GM19351 (cell line): ENCODE measurements around the gene NPY4R.
A peak's percentile ranks its signal among the peaks of the same experiment; 100 is the strongest.
"Not testable (repeated sequence)": the region's sequence is repeated elsewhere in the genome, so short reads cannot be mapped to it uniquely, and the experiment has no call there.

ENCODE experiments used
- ATAC-seq: cut with Tn5 transposase; IDR thresholded peaks from one replicate; pipeline ENCODE4 v1.9.1; 2021; ENCODE audit warnings: mild to moderate bottlenecking, moderate library complexity; ENCODE audit not compliant: unreplicated experiment

NPY4R gene, protein sequence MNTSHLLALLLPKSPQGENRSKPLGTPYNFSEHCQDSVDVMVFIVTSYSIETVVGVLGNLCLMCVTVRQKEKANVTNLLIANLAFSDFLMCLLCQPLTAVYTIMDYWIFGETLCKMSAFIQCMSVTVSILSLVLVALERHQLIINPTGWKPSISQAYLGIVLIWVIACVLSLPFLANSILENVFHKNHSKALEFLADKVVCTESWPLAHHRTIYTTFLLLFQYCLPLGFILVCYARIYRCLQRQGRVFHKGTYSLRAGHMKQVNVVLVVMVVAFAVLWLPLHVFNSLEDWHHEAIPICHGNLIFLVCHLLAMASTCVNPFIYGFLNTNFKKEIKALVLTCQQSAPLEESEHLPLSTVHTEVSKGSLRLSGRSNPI

DNA sequence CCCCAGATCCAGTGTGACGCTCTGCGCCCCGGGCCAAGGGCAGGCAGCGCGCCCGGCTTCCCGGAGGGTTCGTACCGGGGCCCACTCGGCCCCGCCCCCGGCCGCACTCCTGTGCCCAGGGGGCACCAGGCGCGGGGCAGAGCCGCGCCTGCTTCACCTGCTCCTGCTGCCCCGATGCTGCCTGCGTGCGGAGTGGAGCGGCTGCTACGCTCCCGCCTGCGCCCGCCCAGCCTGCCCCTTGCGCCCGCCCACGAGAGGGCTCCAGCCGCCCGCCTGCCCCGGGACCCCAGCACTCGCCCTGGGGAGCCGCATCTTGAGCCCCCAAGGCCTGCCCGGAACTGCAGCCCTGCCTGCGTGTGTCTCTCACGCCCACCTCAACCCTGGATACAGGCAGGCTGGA lies at the start of gene NPY4R:
Gene NPY4R, minus strand, starts transcription at position 194 of the 400 bp plus-strand sequence. CDS start 3,323 bp downstream, outside the sequence.
- ATAC-seq, result not testable (repeated sequence)

DNA sequence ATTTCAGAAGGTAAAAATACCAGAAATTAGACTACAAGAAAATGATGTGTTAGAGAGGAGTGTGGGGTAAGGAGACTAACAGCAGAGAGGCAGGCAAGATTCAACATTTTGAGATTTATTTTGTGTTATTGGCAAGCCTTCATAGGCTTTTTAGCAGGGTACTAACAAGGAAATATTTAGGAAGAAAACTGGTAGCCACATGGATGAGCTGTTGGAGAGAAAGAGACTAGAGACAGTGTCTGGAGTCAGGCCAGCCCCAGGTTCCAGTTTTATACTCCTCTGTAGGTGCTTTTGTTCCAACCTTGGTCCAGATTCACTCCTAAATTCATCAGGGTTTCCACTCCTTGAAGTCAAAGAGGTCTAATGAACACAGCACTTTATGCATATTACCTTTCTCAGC lies 49.6 kb upstream of the NPY4R start:
- ATAC-seq, result no peak

DNA sequence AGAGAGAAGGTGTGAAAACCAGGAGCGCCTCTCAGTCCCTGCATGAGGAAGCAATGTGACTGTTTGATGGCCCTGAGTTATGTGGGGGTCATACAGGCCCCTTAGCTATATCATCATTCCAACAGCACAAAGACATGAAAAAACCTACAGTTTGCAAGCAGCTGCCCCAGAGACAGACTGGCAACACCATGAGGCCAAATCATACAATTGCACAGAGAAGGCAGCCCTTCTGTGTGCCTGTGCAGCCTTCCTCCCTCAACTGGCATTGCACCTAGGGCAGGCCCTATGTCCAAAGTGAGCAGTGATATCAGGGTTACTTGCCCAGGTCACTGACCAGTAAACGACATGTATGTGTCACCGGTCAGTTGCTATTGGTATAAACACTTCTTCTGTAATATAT lies 49.1 kb upstream of the NPY4R start:
- ATAC-seq, result no peak

DNA sequence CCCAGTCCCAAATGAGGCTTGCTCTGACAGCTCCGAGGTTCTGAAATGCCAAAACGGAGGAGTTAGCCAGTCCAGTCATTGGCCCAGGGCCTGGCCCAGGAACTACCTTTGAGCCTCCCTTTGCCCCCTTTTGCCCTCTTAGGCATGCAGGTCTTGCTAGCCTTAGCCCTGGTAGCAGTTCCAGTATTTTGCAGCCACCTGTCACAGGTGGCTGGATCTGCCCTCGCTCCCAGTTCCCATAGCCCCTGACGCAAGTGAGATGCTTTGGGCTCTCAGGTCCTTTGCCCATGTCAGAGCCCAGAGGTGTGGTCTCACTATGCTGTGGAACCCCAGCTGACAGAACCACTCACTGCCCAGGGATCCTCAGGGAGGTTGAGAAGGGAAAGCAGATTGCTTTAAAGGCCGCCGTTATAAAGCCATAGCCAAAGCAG lies 48.7 kb upstream of the NPY4R start:
- ATAC-seq, result no peak

DNA sequence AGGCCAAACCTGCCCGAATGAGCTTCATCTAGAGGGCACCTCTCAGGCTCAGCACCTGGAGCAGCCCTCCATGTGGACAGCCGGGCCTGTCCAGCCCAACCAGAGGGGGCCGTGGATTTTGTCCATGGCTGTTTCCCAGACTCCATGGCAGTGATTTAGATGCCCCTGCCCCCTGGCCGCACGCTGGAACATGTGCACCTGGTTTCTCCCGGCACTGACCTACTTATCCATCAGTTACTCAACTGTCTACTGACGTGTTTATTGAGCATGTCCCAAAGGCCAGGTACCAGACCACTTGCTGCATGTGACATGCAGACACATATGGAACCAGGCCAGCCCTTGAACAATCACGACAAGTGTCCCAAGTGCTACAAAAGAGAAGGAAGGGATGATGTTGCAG lies 47.6 kb upstream of the NPY4R start:
- ATAC-seq, result not testable (repeated sequence)

DNA sequence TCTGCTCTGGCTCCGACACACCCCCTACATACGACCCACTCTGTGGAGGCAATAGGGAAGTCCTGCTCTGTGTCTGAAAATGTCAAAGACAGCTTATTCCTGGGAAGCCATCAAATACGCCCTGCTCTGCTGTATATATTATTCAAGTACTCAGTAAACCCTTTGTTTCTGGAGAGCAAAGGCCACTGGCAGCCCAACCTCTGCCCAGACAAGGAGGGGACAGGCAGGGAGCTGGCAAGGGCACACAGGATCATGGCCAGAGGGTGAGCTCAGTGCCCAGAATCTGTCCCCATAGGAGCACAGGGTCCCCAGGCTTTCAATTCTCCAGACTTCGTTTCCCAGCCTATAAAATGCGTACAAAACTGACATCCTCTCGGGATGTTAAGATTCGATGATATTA lies 47.0 kb upstream of the NPY4R start:
- not testable (repeated sequence) for ATAC-seq

DNA sequence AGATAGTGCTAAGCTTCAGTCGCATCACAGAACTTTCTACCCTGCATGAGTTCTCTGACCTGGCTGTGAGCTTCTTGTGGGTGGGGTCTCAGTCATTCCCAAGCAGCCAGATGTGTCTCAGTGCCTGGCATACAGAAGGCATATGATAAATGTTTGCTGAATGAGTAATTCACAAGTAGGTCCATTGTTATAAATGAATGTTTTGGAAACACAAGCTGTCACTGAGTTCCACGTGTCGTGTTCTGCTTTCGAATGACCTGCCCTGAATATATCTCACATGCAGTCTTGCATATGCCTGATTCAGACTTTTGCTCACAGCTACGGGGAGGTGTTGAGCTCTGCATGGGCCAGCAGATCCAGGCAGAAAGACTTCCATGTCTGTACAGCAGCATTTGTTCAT lies 46.2 kb upstream of the NPY4R start:
- not testable (repeated sequence) for ATAC-seq

DNA sequence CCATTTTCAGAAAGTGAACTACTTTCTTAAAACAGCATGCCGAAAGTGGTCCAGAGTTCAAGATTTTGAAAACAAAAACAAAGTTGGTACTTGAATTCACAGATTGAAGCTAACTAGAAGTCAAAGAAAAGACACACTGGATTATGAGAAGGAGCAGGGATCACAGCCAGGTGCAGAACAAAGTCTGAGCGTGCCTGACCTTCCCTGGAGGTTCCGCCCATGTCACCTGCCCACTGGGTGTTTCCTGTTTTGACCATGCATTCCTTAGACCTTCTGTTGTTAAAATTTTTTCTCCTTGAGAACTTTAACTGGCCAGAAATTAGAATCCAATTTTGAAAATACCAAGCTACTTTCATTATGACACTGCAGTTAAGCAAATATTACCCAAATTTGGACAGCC lies 34.2 kb upstream of the NPY4R start:
- ATAC-seq, result not testable (repeated sequence)

DNA sequence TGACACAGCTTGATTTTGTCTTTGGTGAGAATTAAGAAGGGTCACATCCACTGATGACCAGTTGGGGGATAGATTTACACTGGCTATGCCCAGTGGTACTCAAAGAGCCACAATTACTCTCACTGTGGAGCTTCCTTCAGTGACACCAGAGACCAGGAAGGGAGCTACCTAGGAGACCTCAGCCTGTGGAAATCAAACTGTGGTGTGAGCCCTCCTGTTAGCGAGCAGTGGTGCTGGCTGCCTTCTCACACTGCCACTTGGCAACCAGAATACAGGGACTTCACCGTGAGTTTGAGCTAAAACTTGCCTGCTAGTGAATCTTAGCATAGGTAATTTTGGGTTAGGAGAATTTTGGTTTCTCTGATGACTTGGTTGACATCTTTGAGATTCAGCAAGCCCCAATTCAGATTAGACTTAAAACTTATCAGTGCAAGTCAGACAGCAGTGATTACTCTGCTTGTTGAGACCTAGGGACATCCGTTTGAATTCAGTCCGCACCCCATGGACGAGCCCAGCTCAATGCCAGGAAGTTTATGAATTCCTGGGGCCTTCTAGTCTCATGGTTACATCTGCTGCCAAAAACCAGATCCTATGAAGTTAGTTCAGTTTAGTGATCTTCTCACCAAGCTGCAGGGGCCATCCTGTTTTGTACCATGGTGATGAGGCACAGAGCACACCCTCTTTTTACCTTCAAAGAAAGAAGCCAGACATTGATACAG lies 33.4 kb upstream of the NPY4R start:
- not testable (repeated sequence) for ATAC-seq

DNA sequence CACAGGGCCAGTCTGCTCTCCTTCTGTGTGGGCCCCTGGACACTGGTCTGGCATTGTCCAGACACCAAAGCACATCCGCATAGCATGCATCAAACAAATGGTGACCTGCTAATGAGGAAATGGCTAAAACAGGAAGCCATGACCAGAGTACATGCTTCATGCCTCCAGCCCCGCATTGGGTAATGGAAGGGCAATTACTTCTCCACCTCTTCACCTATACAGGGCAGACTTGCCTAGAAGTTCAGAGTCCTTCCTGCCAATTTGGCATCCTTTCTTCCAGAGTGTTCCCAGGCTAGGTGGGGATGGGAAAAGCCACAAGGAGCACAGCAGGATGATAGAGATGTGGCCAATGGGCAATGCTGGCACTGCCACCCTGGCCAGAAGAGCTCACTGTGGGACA lies 32.1 kb upstream of the NPY4R start:
- not testable (repeated sequence) for ATAC-seq

DNA sequence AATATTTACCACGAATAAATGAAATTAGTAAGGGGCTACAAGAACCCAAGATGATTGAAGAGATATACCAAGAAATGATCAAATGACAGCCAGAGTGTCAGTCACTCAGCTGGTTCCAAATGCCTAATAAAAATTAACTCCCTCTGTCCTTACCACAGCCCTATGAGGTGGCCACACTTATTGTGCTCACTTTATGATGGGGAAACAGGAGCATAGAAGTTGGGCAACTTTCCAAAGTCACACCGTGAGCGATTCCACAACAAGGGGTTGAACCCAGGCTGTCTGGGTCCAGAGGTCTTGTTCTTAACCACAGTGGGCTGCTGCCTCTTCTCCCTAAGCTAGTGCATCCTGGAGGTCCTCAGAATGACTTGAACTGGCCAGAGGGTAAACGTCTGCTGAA lies 31.6 kb upstream of the NPY4R start:
- not testable (repeated sequence) for ATAC-seq

DNA sequence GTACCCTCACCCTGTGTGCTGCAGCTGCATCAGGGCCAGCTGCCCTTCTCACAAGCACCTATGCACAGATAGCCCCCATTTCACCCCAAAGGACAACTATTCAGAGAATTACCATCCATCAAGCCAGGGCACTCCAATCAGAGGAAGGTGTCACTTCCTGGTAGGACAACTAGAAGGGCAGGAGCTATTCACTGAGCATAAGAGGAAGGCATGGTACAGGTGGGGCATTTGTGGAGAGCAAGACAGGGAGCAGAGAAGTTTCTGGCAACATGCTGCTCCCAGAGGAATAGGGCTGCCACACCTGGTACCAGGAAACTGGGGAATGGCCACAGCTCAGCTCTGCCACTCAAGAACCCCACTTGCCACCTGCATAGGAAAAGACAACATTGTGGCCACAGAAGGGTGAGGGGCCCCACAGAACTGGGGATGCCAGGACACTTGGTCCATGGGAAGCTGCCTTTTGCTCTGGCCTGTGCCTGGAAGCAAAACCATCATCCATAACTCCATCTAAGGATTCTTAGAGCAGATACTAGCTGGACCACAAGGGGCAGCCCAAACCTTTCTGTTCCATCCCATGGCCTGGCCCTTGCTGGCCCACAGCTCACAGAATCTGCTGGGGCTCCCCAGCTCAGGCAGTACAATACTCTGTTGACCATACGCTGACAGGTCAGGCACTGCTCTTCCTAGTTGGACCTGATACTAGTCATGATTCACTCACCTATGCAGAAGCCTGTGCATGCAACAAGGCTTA lies 25.8 kb upstream of the NPY4R start:
- not testable (repeated sequence) for ATAC-seq

DNA sequence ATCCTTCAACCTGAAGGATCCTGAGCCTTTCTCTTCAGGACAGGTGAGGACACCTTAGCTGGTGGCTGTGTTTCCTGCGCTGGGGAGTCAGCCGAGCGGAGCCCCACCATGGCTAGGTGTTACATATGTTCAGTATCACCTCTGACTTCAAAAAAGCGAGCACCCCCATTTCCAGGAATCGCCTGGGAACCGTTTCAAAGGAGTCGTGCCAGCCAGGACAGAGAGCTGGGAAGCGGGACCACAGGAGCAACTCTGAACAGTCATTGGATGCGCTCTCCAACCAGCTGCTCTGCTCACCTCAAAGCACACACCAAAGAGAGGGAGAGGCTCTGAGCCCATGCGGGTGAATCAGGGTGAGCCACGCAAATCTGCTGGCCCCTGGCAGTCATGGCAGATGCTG lies 24.5 kb upstream of the NPY4R start:
- ATAC-seq, result not testable (repeated sequence)

DNA sequence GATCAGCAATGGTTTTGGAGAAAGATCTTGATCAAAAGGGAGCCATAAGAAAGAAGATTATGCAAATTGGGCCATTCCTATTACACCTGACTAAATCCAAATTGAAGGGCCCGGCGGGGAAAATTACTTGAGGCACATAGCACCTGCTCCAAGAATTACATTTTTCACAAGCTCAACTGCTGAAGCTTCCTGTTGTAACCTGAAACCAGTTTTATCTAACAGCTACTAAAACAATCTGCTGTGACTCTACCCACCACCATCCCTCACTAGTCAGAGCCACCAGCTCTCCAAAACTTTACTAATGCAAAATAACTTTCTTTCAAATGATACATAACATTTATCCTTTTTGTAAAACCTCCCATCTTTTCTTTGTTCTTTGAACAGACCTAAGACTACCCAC lies 20.7 kb upstream of the NPY4R start:
- not testable (repeated sequence) for ATAC-seq

DNA sequence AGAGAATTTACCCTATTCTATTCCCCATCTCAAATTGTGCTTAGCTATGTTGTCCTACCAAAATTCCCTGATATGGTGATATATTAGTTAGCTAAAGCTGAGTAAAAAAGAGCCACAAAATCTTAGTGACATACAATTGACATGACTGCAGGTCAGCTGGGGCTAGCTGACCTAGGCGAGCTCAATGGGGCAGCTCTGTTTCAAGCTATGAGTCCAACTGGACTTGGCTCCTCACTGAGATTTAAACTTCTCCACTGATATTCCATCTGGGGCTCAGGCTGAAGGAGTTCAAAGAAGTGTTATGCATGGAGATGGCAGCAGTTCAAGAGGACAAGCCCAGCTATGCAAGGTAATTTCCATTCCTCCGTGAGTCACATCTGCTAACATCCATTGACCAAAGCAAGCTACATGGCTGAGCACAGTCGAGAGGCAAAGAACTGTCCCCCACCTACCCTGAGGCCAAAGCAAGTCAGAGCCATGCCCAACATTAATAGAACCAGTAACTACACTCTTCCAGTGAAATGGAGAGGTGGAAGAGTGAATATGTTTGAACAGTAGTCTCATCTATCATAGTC lies 9.1 kb upstream of the NPY4R start:
- ATAC-seq, result not testable (repeated sequence)

DNA sequence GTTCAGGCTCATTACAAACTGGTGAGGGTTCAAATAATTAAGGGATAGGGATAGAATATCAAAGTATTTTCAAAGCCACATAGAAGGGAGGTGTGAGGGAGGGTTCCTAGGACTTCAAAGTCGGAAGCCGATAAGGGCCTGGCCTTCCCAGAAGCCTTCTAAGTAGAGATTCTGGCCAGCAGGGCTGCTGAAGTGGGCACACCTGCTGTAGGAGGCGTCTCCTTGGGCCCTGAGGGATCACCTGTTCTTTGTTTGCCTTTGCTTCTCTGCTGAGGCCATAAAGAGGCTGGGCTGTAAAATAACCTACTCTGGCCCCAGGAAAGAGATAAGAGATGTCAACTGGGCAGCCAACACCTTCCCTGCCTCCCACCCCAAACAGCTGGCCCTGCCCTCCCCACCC lies 8.0 kb upstream of the NPY4R start:
- not testable (repeated sequence) for ATAC-seq

DNA sequence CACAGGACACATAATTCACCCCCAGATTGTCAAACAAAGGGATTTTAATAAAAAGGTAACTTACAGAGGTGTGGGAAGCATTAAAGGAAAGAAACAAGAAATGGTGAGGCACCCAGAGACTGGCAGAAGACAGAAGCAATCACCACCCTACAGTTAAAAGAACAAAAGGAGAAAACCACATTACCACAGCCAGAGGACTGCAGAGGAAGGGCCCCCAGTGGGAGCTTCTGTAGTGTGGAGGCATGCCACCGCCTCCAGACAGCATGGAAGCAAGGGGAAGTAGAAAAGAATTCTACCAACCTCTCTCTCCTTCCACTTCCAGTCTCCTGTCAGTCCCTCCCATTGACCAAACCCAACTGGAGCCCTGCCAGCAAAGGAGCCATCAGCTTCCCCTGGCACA lies 4.4 kb upstream of the NPY4R start:
- ATAC-seq, result not testable (repeated sequence)

DNA sequence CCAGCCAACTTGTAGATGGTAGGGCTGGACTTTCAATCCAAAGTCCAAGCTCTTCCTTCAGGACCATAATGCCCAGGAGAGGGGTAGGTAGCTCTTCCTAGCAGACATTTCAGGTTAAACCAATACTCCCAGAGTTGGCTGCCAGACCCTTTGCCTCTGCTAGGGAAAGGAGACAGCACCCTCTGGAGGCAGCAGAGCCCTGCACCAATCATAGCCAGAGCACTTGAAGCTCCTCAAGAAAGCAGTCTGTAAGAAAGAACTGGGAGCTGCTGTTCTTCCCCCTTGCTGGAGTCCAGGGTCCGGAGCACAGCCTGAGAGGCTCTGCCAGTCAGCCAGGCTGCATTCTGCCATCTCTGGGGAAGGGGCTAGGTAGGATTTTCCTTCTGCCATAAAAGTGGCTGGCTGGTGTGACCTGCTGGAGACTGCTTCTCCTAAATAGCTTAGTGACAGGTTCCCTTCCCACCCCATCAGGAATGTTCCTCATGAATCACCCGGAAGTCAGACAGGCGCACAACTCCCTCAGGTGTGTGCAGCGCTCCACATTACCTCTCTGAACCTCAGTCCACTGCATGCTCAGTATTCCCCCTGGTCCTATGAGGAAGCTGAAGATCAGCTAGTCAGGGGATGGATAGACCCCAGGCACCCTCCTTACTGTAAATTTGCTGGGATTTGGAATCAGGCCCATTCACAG lies 2.5 kb upstream of the NPY4R start:
- peak; percentile 61 for ATAC-seq

DNA sequence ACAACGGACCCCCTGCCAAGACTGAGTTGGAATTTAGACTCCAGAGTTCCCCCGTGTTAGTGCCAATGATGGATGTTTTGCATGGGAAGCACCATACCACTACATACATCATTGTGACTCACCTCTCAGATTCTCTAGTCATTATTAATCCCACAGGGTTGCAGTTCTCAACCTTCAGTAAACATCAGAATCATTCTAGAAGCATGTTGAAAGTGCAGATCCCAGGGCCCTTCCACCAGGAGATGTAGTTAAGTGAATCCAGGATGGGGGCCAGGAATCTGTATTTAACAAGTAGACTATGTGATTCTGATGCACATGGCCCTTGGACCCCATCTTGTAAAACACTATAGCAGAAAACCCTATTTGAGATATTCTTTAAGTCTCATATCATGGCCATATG lies 2.1 kb downstream of the NPY4R start:
- not testable (repeated sequence) for ATAC-seq

DNA sequence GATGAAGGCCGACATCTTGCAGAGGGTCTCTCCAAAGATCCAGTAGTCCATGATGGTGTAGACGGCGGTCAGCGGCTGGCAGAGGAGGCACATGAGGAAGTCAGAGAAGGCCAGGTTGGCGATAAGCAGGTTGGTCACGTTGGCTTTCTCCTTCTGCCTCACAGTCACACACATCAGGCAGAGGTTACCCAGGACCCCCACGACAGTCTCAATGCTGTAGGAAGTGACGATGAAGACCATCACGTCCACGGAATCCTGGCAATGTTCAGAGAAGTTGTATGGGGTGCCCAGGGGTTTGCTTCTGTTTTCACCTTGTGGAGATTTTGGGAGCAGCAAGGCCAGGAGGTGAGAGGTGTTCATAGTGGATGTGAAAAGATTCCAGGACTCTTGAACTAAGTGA lies 3.5 kb downstream of the NPY4R start:
- not testable (repeated sequence) for ATAC-seq
